Measurements from ENCODE around the gene PAPPA. TPM values are rescaled to one million over a fixed set of nuclear protein-coding genes. Genes with fewer than 3 reads are reported as not detected.

The PAPPA gene
- total RNA-seq, 1 donor from 2014 or later = 0.15 TPM

DNA sequence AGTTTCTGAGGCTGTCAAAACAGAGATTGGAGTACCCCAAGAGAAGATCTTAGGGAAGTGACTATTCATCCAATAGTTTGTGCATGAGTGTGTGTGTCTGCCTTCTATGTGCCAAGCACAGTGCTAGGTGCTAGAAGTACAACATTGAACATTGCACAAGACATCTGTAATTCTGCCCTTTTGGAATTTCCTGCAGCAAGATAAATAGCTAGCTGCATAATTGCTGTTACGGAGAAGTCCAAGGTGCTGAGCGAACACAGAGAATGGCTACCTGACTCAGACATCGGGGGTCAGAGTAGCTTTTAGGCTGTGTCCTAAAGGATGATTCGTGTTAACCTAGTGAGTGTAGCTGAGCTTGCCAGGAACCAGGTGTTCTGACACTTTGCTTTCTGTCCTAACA lies 44.8 kb downstream of the PAPPA start:
- Histone ChIP-seq H3K27ac (no peak overlapping the region), H3K9me3 (ENCODE audit: low read depth) (no peaks in the 10 kb centered on the region), H3K27me3 (no peaks in the 10 kb centered on the region), H3K9ac (no peak overlapping the region), H3K4me3 (no peak overlapping the region), H3K4me1 (no peaks in the 10 kb centered on the region), H3K4me2 (no peak overlapping the region), H2AFZ (replicated peaks) (no peak overlapping the region), H4K20me1 (ENCODE audit: low read depth) (no peaks in the 10 kb centered on the region), H3K36me3 (no peaks in the 10 kb centered on the region), H3K79me2 (ENCODE audit: low read depth) (no peaks in the 10 kb centered on the region), H3F3A (ENCODE audit: low read depth) (no peaks in the 10 kb centered on the region)
- no peak overlapping the region for H3K4me3 Mint-ChIP-seq
- H3K9me3 Mint-ChIP-seq = no peaks in the 10 kb centered on the region
- no peak overlapping the region for H3K27ac Mint-ChIP-seq
- H3K4me1 Mint-ChIP-seq = no peaks in the 10 kb centered on the region
- H3K36me3 Mint-ChIP-seq = peaks cover 6% of the 10 kb centered on the region
- no peaks in the 10 kb centered on the region for H3K27me3 Mint-ChIP-seq (ENCODE audit: insufficient read depth, low read depth)
- no peak for DNase-seq (ENCODE audit: low spot score)
- TF ChIP-seq, protein P1, sequence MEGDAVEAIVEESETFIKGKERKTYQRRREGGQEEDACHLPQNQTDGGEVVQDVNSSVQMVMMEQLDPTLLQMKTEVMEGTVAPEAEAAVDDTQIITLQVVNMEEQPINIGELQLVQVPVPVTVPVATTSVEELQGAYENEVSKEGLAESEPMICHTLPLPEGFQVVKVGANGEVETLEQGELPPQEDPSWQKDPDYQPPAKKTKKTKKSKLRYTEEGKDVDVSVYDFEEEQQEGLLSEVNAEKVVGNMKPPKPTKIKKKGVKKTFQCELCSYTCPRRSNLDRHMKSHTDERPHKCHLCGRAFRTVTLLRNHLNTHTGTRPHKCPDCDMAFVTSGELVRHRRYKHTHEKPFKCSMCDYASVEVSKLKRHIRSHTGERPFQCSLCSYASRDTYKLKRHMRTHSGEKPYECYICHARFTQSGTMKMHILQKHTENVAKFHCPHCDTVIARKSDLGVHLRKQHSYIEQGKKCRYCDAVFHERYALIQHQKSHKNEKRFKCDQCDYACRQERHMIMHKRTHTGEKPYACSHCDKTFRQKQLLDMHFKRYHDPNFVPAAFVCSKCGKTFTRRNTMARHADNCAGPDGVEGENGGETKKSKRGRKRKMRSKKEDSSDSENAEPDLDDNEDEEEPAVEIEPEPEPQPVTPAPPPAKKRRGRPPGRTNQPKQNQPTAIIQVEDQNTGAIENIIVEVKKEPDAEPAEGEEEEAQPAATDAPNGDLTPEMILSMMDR (IDR thresholded peaks at IDR 0.05) = no peak
- TF ChIP-seq EZH2 (IDR thresholded peaks at IDR 0.05) = no peak
- no peak for TF ChIP-seq EZH2phosphoT487 (IDR thresholded peaks at IDR 0.05)

DNA sequence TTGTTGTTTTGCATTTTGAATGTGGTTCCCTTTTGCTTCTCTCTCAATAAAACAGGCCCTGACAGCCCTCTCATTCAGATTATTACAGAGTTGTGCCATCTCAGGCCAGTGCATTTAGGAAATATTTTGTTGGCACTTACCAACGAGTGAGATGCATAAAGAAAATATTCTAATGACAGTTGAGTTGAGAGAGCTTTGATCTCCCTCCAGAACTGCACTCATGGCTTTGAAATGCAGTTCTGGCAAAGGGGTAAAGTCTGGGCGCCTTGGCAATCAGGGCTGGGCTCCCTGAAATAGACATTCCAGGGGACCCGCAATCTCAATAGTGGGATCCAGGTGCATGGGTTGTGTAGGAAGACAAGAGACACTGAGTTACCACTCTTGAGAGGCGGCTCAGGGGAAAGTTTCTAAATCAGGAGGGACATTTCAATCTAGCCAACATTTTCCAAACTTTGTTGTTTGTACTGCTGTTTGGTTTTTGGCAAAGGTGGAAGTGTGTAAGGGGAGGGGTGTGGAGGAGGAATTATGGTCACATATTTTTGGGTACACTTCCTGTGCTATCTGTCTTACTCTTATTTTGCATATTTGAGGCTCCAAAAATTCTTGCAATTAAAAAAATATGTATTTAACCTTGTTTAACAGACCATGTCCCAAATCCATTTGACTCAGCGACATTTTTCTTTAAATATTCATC lies 48.8 kb downstream of the PAPPA start:
- H3K4me1 Mint-ChIP-seq = no peaks in the 10 kb centered on the region
- H3K9me3 Mint-ChIP-seq = no peaks in the 10 kb centered on the region
- no peak overlapping the region for H3K4me3 Mint-ChIP-seq
- no peaks in the 10 kb centered on the region for H3K27me3 ChIP-seq
- H3K36me3 Mint-ChIP-seq = peaks cover 4% of the 10 kb centered on the region
- no peak for DNase-seq (ENCODE audit: low spot score)
- H4K20me1 ChIP-seq (ENCODE audit: low read depth) = no peaks in the 10 kb centered on the region
- no peaks in the 10 kb centered on the region for H3K4me1 ChIP-seq
- no peaks in the 10 kb centered on the region for H3F3A ChIP-seq (ENCODE audit: low read depth)
- no peak overlapping the region for H3K27ac ChIP-seq
- H3K4me3 ChIP-seq = no peak overlapping the region
- no peak overlapping the region for H3K4me2 ChIP-seq
- H3K9ac ChIP-seq = no peak overlapping the region
- H3K79me2 ChIP-seq (ENCODE audit: low read depth) = no peaks in the 10 kb centered on the region
- H3K9me3 ChIP-seq (ENCODE audit: low read depth) = no peaks in the 10 kb centered on the region
- H3K27ac Mint-ChIP-seq = no peak overlapping the region
- no peaks in the 10 kb centered on the region for H3K27me3 Mint-ChIP-seq (ENCODE audit: insufficient read depth, low read depth)
- no peaks in the 10 kb centered on the region for H3K36me3 ChIP-seq
- TF ChIP-seq, protein P1 (IDR thresholded peaks at IDR 0.05) = no peak
- TF ChIP-seq EZH2 (IDR thresholded peaks at IDR 0.05) = no peak
- no peak for TF ChIP-seq EZH2phosphoT487 (IDR thresholded peaks at IDR 0.05)
- H2AFZ ChIP-seq (replicated peaks) = no peak overlapping the region

DNA sequence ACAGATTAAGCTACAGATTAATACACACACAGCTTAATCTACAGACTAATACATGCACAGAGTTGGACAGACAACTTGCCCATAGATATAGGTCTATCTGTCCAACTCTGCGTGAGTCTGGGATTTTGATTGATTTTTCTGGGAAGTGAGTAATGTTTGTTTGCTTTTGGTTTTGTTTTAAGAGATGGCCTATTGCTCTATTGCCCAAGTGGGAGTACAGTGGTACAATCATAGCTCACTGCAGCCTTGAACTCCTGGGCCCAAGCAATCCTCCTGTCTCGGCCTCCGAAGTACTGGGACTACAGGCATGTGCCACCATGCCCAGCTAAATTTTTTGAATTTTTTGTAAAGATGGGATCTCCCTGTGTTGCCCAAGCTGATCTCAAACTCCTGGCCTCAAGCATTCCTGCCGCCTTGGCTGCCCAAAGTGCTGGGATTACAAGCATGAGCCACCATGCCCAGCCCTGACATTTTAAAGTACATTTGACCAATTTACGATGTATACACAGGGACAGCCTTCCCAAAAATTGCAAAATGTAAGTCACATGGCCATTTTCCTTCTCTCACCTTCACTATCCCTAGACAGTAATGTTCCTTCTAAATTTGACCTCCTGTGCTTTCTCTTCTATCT lies 50.8 kb downstream of the PAPPA start:
- no peak overlapping the region for H3K27ac ChIP-seq
- H2AFZ ChIP-seq (replicated peaks) = no peak overlapping the region
- Mint-ChIP-seq H3K9me3 (no peaks in the 10 kb centered on the region), H3K36me3 (peaks cover 10% of the 10 kb centered on the region), H3K4me3 (no peak overlapping the region), H3K4me1 (no peaks in the 10 kb centered on the region), H3K27ac (no peak overlapping the region), H3K27me3 (ENCODE audit: insufficient read depth, low read depth) (no peaks in the 10 kb centered on the region)
- H3K79me2 ChIP-seq (ENCODE audit: low read depth) = no peaks in the 10 kb centered on the region
- H3K4me3 ChIP-seq = no peak overlapping the region
- no peaks in the 10 kb centered on the region for H3K4me1 ChIP-seq
- H3F3A ChIP-seq (ENCODE audit: low read depth) = no peaks in the 10 kb centered on the region
- H3K36me3 ChIP-seq = no peaks in the 10 kb centered on the region
- TF ChIP-seq EZH2 (IDR thresholded peaks at IDR 0.05) = no peak
- TF ChIP-seq, protein P1 (IDR thresholded peaks at IDR 0.05) = no peak
- no peak for TF ChIP-seq EZH2phosphoT487 (IDR thresholded peaks at IDR 0.05)
- DNase-seq (ENCODE audit: low spot score) = no peak
- no peaks in the 10 kb centered on the region for H3K9me3 ChIP-seq (ENCODE audit: low read depth)
- H3K4me2 ChIP-seq = no peak overlapping the region
- H3K27me3 ChIP-seq = no peaks in the 10 kb centered on the region
- H3K9ac ChIP-seq = no peak overlapping the region
- no peaks in the 10 kb centered on the region for H4K20me1 ChIP-seq (ENCODE audit: low read depth)

Data from neural progenitor cell (in vitro differentiated cells).